Peyer's patch (tissue), 4 donors: ENCODE results near the gene POC1A. TPM values are rescaled to one million over a fixed set of nuclear protein-coding genes. Genes with fewer than 3 reads are reported as not detected.

Experiments
- DNase-seq, 3 donors: peaks; one replicate each; pipeline ENCODE4 v3.0.0-alpha.2; 2017 to 2019
- H3K27ac ChIP-seq, 4 donors: fragments of 200-600 bp; sonication (generic); one replicate each; pipeline ENCODE4 v1.5.1; 2016 to 2019
- H3K27me3 ChIP-seq, 2 donors: fragments of 200-600 bp; sonication (generic); one replicate each; pipeline ENCODE4 v1.5.1; 2019
- H3K36me3 ChIP-seq, 3 donors: fragments of 200-600 bp; sonication (generic); one replicate each; pipeline ENCODE4 v1.5.1; 2016 to 2019
- H3K4me1 ChIP-seq, 4 donors: fragments of 200-600 bp; sonication (generic); one replicate each; pipeline ENCODE4 v1.5.1; 2016 to 2019
- H3K4me3 ChIP-seq, 4 donors: fragments of 200-600 bp; sonication (generic); 1 replicate in 3 of 4; 2 replicates in 1 of 4; pipeline ENCODE4 v1.5.1; 2016 to 2019; ENCODE audit warnings: mild to moderate bottlenecking in 1 of 4
- H3K9me3 ChIP-seq, 4 donors: fragments of 200-600 bp; sonication (generic); one replicate each; pipeline ENCODE4 v1.5.1; 2016 to 2019; ENCODE audit warnings: mild to moderate bottlenecking in 1 of 4
- CTCF ChIP-seq, 6 experiments: fragments of 450-650 bp in 4 of 6; fragments of 200-600 bp in 2 of 6; sonication (generic) in 1 of 6; IDR thresholded peaks; one replicate each; pipeline ENCODE4 v1.5.1; 2017 to 2019; ENCODE audit warnings: antibody characterized with exemption in 6 of 6, mild to moderate bottlenecking in 3 of 6, moderate library complexity in 1 of 6
- POLR2A ChIP-seq, 2 donors: fragments of 450-650 bp; IDR thresholded peaks; one replicate each; pipeline ENCODE4 v1.5.1; 2017; ENCODE audit warnings: antibody characterized with exemption in 2 of 2, mild to moderate bottlenecking in 2 of 2, moderate library complexity in 2 of 2
- total RNA-seq, 4 donors: library from RNA; depleted of rRNA; stranded (reverse); fragments of >200 nt; gene quantifications; one replicate each; pipeline ENCODE4 v1.1.0, GENCODE V29; 2016

POC1A gene
- total RNA-seq, 4 donors from 2014 or later = 3.4 to 9.3 (median 6.5) TPM

DNA sequence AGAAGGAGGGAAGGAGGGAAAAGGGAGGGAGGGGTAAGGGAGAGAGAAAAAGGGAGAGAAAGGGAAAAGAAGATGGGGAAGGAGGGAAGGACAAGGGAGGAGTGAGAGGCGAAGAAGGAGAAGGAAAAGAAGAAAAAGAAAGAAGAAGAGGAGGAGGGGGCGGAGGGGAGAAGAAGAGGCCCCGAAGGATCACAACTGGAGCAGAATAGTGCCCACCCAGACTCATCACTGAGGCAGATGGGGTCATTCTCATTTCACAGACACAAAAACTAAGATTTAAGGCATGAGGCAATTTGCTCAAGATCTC lies 41.0 kb upstream of the POC1A start:
- Histone ChIP-seq H3K9me3 (no peaks in the 10 kb centered on the region), H3K36me3 (no peaks in the 10 kb centered on the region), H3K4me3 (no peak overlapping the region), H3K4me1 (peaks cover 3 to 56% (median 21%) of the 10 kb centered on the region in 4 donors), H3K27ac (peak overlapping the region; percentile 52 to 91 (median 87)), H3K27me3 (no peaks in the 10 kb centered on the region)
- DNase-seq = no peak
- no peak for TF ChIP-seq CTCF (IDR thresholded peaks at IDR 0.05)
- TF ChIP-seq POLR2A (IDR thresholded peaks at IDR 0.05) = no peak

DNA sequence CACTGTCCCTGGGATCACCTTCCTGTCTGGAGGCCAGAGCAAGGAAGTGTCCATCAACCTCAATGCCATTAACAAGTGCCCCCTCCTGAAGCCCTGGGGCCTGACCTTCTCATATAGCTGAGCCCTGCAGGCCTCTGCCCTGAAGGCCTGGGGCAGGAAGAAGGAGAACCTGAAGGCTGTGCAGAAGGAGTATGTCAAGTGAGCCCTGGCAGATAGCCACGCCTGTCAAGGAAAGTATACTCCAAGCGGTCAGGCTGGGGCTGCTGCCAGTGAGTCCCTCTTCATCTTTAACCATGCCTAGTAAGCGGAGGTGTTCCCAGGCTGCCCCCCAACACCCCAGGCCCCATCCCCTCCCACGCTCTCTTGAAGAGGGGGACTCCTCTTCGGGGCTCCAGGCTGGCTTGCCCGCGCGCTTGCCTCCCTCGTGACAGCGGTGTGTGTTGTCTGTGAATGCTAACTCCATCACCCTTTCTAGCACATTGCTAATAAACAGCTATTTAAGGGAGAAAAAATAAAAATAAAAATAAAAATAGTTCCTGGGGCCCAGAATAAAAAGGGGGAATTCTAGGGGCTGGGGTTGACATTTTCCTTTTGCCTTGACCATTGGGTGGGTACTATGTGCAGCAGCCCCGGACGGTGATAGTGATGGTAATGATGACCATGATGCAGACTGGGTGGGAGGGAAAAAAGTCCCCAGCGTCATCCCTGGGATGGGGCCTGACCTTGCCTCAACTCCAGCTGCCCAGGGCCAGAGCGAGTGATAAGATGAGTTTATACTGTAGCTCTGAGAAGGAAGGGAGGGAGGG lies 40.5 kb upstream of the POC1A start:
- Histone ChIP-seq H3K9me3 (no peaks in the 10 kb centered on the region), H3K4me3 (no peak overlapping the region), H3K36me3 (no peaks in the 10 kb centered on the region), H3K4me1 (peaks cover 3 to 56% (median 21%) of the 10 kb centered on the region in 4 donors), H3K27ac (peak overlapping the region in 2 of 4 donors; percentile 27 to 91), H3K27me3 (no peaks in the 10 kb centered on the region)
- TF ChIP-seq CTCF (IDR thresholded peaks at IDR 0.05) (no peak), POLR2A (IDR thresholded peaks at IDR 0.05) (no peak)
- DNase-seq = peak in 1 of 3 donors; percentile 74

- no peaks in the 10 kb centered on the region for H3K9me3 ChIP-seq
- no peaks in the 10 kb centered on the region for H3K36me3 ChIP-seq
- TF ChIP-seq CTCF (IDR thresholded peaks at IDR 0.05) = no peak
- no peak for TF ChIP-seq POLR2A (IDR thresholded peaks at IDR 0.05)
- H3K4me1 ChIP-seq = peaks cover 3 to 43% (median 11%) of the 10 kb centered on the region in 4 donors
- peak in 2 of 3 donors; percentile 77 to 87 for DNase-seq
- peak overlapping the region in 1 of 4 donors; percentile 10 for H3K27ac ChIP-seq
- H3K4me3 ChIP-seq = no peak overlapping the region
- no peaks in the 10 kb centered on the region for H3K27me3 ChIP-seq
These were observed 38.8 kb upstream of the POC1A start for GRCh38 chr3:52193065-52193464.

DNA sequence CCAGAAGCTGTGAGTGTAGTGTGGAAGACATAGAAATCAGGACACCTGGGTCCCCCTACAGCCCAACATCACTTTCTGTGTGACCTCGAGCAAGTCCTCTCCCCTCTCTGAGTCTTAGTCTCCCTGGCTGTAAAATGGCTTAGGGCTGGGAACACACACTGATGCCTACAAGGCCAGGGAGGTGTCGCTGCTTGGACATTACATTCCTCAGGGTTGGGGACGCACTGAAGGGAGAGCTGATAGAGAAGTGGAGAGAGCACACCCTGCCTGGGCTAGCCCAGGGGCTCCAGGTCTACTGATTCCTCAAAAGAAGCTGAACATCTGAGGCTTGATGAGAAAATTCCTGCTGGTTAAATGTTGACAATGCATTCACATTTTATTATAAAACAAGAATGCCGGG lies 37.4 kb upstream of the POC1A start:
- Histone ChIP-seq H3K27me3 (no peaks in the 10 kb centered on the region), H3K4me3 (no peak overlapping the region), H3K27ac (peak overlapping the region in 2 of 4 donors; percentile 29 to 35), H3K9me3 (no peaks in the 10 kb centered on the region), H3K36me3 (no peaks in the 10 kb centered on the region), H3K4me1 (peaks cover 0 to 33% (median 4%) of the 10 kb centered on the region in 4 donors)
- TF ChIP-seq POLR2A (IDR thresholded peaks at IDR 0.05) = no peak
- no peak for TF ChIP-seq CTCF (IDR thresholded peaks at IDR 0.05)
- DNase-seq = no peak

- no peak for DNase-seq
- TF ChIP-seq POLR2A (IDR thresholded peaks at IDR 0.05) (no peak), CTCF (IDR thresholded peaks at IDR 0.05) (no peak)
- Histone ChIP-seq H3K27me3 (no peaks in the 10 kb centered on the region), H3K4me3 (no peak overlapping the region), H3K4me1 (peaks cover 0 to 21% (median 0%) of the 10 kb centered on the region in 4 donors), H3K27ac (peak overlapping the region in 3 of 4 donors; percentile 25 to 59 (median 29)), H3K9me3 (no peaks in the 10 kb centered on the region), H3K36me3 (no peaks in the 10 kb centered on the region)
These were observed 36.3 kb upstream of the POC1A start for GRCh38 chr3:52190294-52191074.
